ENCODE measurements around the gene CCDC157. TPM values are rescaled to one million over a fixed set of nuclear protein-coding genes. Genes with fewer than 3 reads are reported as not detected.

Gene CCDC157
- total and polyA plus RNA-seq, 2 of the 4 experiments (the other 2 are of a cell fraction) = 0.90 to 2.2 TPM

DNA sequence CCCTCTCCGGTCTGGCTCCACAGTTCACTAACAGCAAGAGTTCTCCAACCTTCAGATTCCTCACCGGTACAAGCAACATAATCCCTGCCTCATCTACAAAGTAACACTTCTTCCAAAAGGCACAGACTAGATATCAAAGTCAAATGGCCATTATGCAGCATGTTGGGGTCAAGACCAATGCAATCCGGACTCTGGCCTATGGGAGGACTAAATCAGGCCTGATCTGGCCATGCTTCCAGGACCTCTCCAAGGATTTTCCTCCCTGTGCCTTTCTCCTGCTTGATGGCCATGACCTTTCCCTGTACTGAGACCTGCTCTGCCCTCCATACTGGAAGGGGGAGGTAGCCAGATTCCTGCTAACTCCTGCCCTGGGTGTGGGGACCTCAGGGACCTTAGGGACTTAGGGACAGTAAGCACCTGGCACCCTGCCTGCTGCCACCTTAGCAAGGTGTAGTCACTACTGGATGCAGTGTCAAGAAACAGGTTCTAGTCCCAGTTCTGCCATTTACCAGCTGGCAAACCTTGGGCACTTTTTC, 36.7 kb upstream of the CCDC157 start:
- no peak overlapping the region for H2AK9ac ChIP-seq (replicated peaks; ENCODE audit: low read depth, low read length, poor library complexity)
- H3K4me2 ChIP-seq (ENCODE audit: low read depth, low read length) = no peak overlapping the region
- no peak overlapping the region for H3K56ac ChIP-seq (ENCODE audit: extremely low read depth, insufficient read depth, low read length)
- in situ Hi-C loops (cut with MboI; ENCODE audit: low sequenced_read_pairs) = no loop called here
- H3K4me1 ChIP-seq (ENCODE audit: control insufficient read depth, insufficient read depth, low read length) = peaks cover 42% of the 10 kb centered on the region
- H3K4ac ChIP-seq (ENCODE audit: low read depth, low read length) = no peak overlapping the region
- no peak overlapping the region for H4K8ac ChIP-seq (ENCODE audit: low read depth in 2 of 2, low read length in 2 of 2)
- peaks cover 18% of the 10 kb centered on the region for H3K36me3 ChIP-seq (ENCODE audit: control insufficient read depth, insufficient read depth, low read length)
- peaks cover 86% of the 10 kb centered on the region for H4K20me1 ChIP-seq (ENCODE audit: insufficient read depth, low read length)
- H2BK15ac ChIP-seq (ENCODE audit: low read depth, low read length) = no peak overlapping the region
- no peak overlapping the region for H2AFZ ChIP-seq (replicated peaks; ENCODE audit: low read length, poor library complexity)
- peaks cover 47 to 96% of the 10 kb centered on the region in 2 experiments for H3K79me1 ChIP-seq (ENCODE audit: low read depth in 1 of 2, low read length in 2 of 2)
- TF ChIP-seq CEBPB (IDR thresholded peaks at IDR 0.05; ENCODE audit: low read depth, low read length) (no peak), CHD1 (IDR thresholded peaks at IDR 0.05; ENCODE audit: low read depth, low read length) (no peak)
- dilution Hi-C loops (cut with HindIII; ENCODE audit: low sequenced_read_pairs, unreplicated experiment) = no loop called here
- no peak overlapping the region for H4K91ac ChIP-seq (ENCODE audit: insufficient read depth, low read depth, low read length)
- H2BK20ac ChIP-seq (ENCODE audit: low read depth, low read length) = no peak overlapping the region
- no peak overlapping the region for H3K27ac ChIP-seq (ENCODE audit: insufficient read depth, low read length)
- no peak overlapping the region for H3K23ac ChIP-seq (ENCODE audit: low read depth, low read length)
- no peak overlapping the region for H2BK5ac ChIP-seq (ENCODE audit: low read depth, low read length, poor library complexity, severe bottlenecking)
- peaks cover 67% of the 10 kb centered on the region for H3K9me1 ChIP-seq (ENCODE audit: insufficient read depth, low read length)
- H3K27me3 ChIP-seq (ENCODE audit: control insufficient read depth, insufficient read depth, low read length) = no peaks in the 10 kb centered on the region
- no peak for ATAC-seq (ENCODE audit: low read depth)
- H4K5ac ChIP-seq (ENCODE audit: low read depth, low read length) = no peak overlapping the region
- intact Hi-C loops (cut with micrococcal nuclease) = no loop called here
- peak overlapping the region; percentile 20; the same call in 1 of the 2 replicates for H2AK5ac ChIP-seq (ENCODE audit: low read depth, low read length)
- no peak overlapping the region for H3K14ac ChIP-seq (replicated peaks; ENCODE audit: low read depth, low read length)
- ChIA-PET CTCF (no interaction called here), POLR2A (ENCODE audit: unreplicated experiment) (no interaction called here)
- no peak for DNase-seq
- H2BK120ac ChIP-seq (ENCODE audit: low read depth, low read length) = no peak overlapping the region
- no peak overlapping the region for H3K4me3 ChIP-seq (ENCODE audit: insufficient read depth, low read depth, low read length)
- no peaks in the 10 kb centered on the region for H3K9me3 ChIP-seq (ENCODE audit: control insufficient read depth, insufficient read depth, low read length)
- WGBS, 2 experiments (ENCODE audit: extremely low coverage in 2 of 2, insufficient read length in 1 of 2) = 100% methylated on average over 1 of the region's 3 CpGs; no CpG with 5 or more reads in 1 of the 2 experiments
- BruUV-seq (replicated peaks) = no TSS peak
- no peak overlapping the region for H3K18ac ChIP-seq (ENCODE audit: low read depth, low read length)
- H3K9ac ChIP-seq (ENCODE audit: low read depth, low read length) = no peak overlapping the region

Data from IMR-90 (cell line).